ENCODE measurements around the gene IL26. TPM values are rescaled to one million over a fixed set of nuclear protein-coding genes. Genes with fewer than 3 reads are reported as not detected.

IL26 gene
- total RNA-seq, 6 experiments from 2014 or later, result not detected

- TF ChIP-seq CTCF (IDR thresholded peaks at IDR 0.05), result no peak
- H3K36me3 Mint-ChIP-seq (ENCODE audit: low read depth), result no peaks in the 10 kb centered on the region
- peaks cover 32% of the 10 kb centered on the region for H3K4me1 Mint-ChIP-seq (ENCODE audit: low read depth)
- no peak overlapping the region for H3K27ac Mint-ChIP-seq
- no peaks in the 10 kb centered on the region for H3K9me3 Mint-ChIP-seq
- H3K4me3 Mint-ChIP-seq, result no peak overlapping the region
- peaks cover 23% of the 10 kb centered on the region for H3K27me3 Mint-ChIP-seq (ENCODE audit: insufficient read depth)
- no peak for DNase-seq
Measured at GRCh38 chr12:68261896-68262295, 36.3 kb upstream of the IL26 start.

GRCh38 chr12:68260153-68260552 lies 34.5 kb upstream of the IL26 start:
- Mint-ChIP-seq H3K9me3 (no peaks in the 10 kb centered on the region), H3K4me3 (no peak overlapping the region), H3K27ac (no peak overlapping the region), H3K27me3 (ENCODE audit: insufficient read depth) (peaks cover 32% of the 10 kb centered on the region), H3K4me1 (ENCODE audit: low read depth) (peaks cover 24% of the 10 kb centered on the region), H3K36me3 (ENCODE audit: low read depth) (no peaks in the 10 kb centered on the region)
- TF ChIP-seq CTCF (IDR thresholded peaks at IDR 0.05), result no peak
- DNase-seq, result no peak

GRCh38 chr12:68259318-68259940 lies 33.8 kb upstream of the IL26 start:
- no peak for TF ChIP-seq CTCF (IDR thresholded peaks at IDR 0.05)
- H3K27ac Mint-ChIP-seq, result peak overlapping the region; percentile 41; the same call in 1 of the 2 replicates
- DNase-seq, result peak; percentile 74
- peak overlapping the region; percentile 4; the same call in 1 of the 2 replicates for H3K4me3 Mint-ChIP-seq
- H3K4me1 Mint-ChIP-seq (ENCODE audit: low read depth), result peaks cover 17% of the 10 kb centered on the region
- no peaks in the 10 kb centered on the region for H3K9me3 Mint-ChIP-seq
- peaks cover 31% of the 10 kb centered on the region for H3K27me3 Mint-ChIP-seq (ENCODE audit: insufficient read depth)
- H3K36me3 Mint-ChIP-seq (ENCODE audit: low read depth), result no peaks in the 10 kb centered on the region

GRCh38 chr12:68253504-68253903 lies 27.9 kb upstream of the IL26 start, which contains the start of gene IL22:
IL22 (minus strand) TSS chr12:68253604; CDS start chr12:68253448, 156 bp downstream.
- Mint-ChIP-seq H3K4me3 (no peak within 1 kb of the TSS), H3K27me3 (ENCODE audit: insufficient read depth) (peaks cover 50% of the 10 kb centered on the region), H3K36me3 (ENCODE audit: low read depth) (no peaks in the 10 kb centered on the region), H3K9me3 (no peaks in the 10 kb centered on the region), H3K27ac (no peak within 1 kb of the TSS), H3K4me1 (ENCODE audit: low read depth) (peaks cover under 1% of the 10 kb centered on the region; the same call in 1 of the 2 replicates)
- TF ChIP-seq CTCF (IDR thresholded peaks at IDR 0.05), result no peak
- DNase-seq, result no peak

- no peak overlapping the region for H3K27ac Mint-ChIP-seq
- peaks cover 50% of the 10 kb centered on the region for H3K27me3 Mint-ChIP-seq (ENCODE audit: insufficient read depth)
- H3K4me3 Mint-ChIP-seq, result no peak overlapping the region
- no peak for DNase-seq
- TF ChIP-seq CTCF (IDR thresholded peaks at IDR 0.05), result no peak
- no peaks in the 10 kb centered on the region for H3K4me1 Mint-ChIP-seq (ENCODE audit: low read depth)
- no peaks in the 10 kb centered on the region for H3K36me3 Mint-ChIP-seq (ENCODE audit: low read depth)
- H3K9me3 Mint-ChIP-seq, result no peaks in the 10 kb centered on the region
Measured at GRCh38 chr12:68252077-68252476, 26.5 kb upstream of the IL26 start.
